Nephron (organoid): Measurements from ENCODE around the gene MGMT.

Source experiments
- H3K27ac Mint-ChIP-seq, 3 experiments: 2 replicates each; pipeline ENCODE4 v1.8.0; 2020; ENCODE audit warnings: mixed read lengths in 3 of 3, mild to moderate bottlenecking in 2 of 3, moderate library complexity in 1 of 3
- H3K27me3 Mint-ChIP-seq: 2 replicates; pipeline ENCODE4 v1.8.0; 2021; ENCODE audit warnings: low read depth, mild to moderate bottlenecking, moderate library complexity, mixed read lengths
- H3K36me3 Mint-ChIP-seq: 2 replicates; pipeline ENCODE4 v1.8.0; 2020; ENCODE audit warnings: low read depth, mixed read lengths
- H3K4me1 Mint-ChIP-seq: 2 replicates; pipeline ENCODE4 v1.8.0; 2020; ENCODE audit warnings: mixed read lengths
- H3K4me3 Mint-ChIP-seq, 3 experiments: 2 replicates each; pipeline ENCODE4 v1.8.0; 2020; ENCODE audit warnings: mild to moderate bottlenecking in 3 of 3, mixed read lengths in 3 of 3, moderate library complexity in 2 of 3
- H3K9me3 Mint-ChIP-seq: 2 replicates; pipeline ENCODE4 v1.8.0; 2020; ENCODE audit warnings: mixed read lengths
- CTCF ChIP-seq, 3 experiments: fragments of 200-600 bp; sonication (generic); IDR thresholded peaks; one replicate each; pipeline ENCODE4 v1.5.0; 2021; ENCODE audit warnings: antibody characterized with exemption in 3 of 3; ENCODE audit not compliant: unreplicated experiment in 3 of 3

Gene MGMT

GRCh38 chr10:129772468-129773358 lies 305.7 kb downstream of the MGMT start:
- Mint-ChIP-seq H3K4me3 (no peak overlapping the region), H3K36me3 (peaks cover 12% of the 10 kb centered on the region), H3K27ac (no peak overlapping the region), H3K4me1 (no peaks in the 10 kb centered on the region), H3K9me3 (no peaks in the 10 kb centered on the region), H3K27me3 (peaks cover 5% of the 10 kb centered on the region)
- TF ChIP-seq CTCF (IDR thresholded peaks at IDR 0.05; ENCODE audit: unreplicated experiment in 3 of 3): no peak

GRCh38 chr10:129773359-129773990 lies 306.4 kb downstream of the MGMT start:
- Mint-ChIP-seq H3K4me1 (no peaks in the 10 kb centered on the region), H3K27me3 (peaks cover 5% of the 10 kb centered on the region), H3K36me3 (peaks cover 12% of the 10 kb centered on the region), H3K9me3 (no peaks in the 10 kb centered on the region), H3K27ac (no peak overlapping the region), H3K4me3 (no peak overlapping the region)
- no peak for TF ChIP-seq CTCF (IDR thresholded peaks at IDR 0.05; ENCODE audit: unreplicated experiment in 3 of 3)

- peaks cover 5% of the 10 kb centered on the region for H3K27me3 Mint-ChIP-seq
- H3K9me3 Mint-ChIP-seq: no peaks in the 10 kb centered on the region
- H3K4me1 Mint-ChIP-seq: no peaks in the 10 kb centered on the region
- TF ChIP-seq CTCF (IDR thresholded peaks at IDR 0.05; ENCODE audit: unreplicated experiment in 3 of 3): no peak
- no peak overlapping the region for H3K27ac Mint-ChIP-seq
- H3K36me3 Mint-ChIP-seq: peaks cover 11% of the 10 kb centered on the region
- H3K4me3 Mint-ChIP-seq: no peak overlapping the region
These were observed 307.2 kb downstream of the MGMT start for GRCh38 chr10:129774082-129774735.

- no peak overlapping the region for H3K4me3 Mint-ChIP-seq
- H3K27ac Mint-ChIP-seq: no peak overlapping the region
- H3K36me3 Mint-ChIP-seq: peaks cover 7% of the 10 kb centered on the region
- no peak for TF ChIP-seq CTCF (IDR thresholded peaks at IDR 0.05; ENCODE audit: unreplicated experiment in 3 of 3)
- H3K27me3 Mint-ChIP-seq: peaks cover 5% of the 10 kb centered on the region
- H3K9me3 Mint-ChIP-seq: no peaks in the 10 kb centered on the region
- H3K4me1 Mint-ChIP-seq: no peaks in the 10 kb centered on the region
These were observed 307.8 kb downstream of the MGMT start for GRCh38 chr10:129774736-129775401.

GRCh38 chr10:129775681-129776080 lies 308.6 kb downstream of the MGMT start:
- Mint-ChIP-seq H3K4me1 (no peaks in the 10 kb centered on the region), H3K4me3 (no peak overlapping the region), H3K9me3 (no peaks in the 10 kb centered on the region), H3K36me3 (peaks cover 7% of the 10 kb centered on the region), H3K27me3 (peaks cover 5% of the 10 kb centered on the region), H3K27ac (no peak overlapping the region)
- no peak for TF ChIP-seq CTCF (IDR thresholded peaks at IDR 0.05; ENCODE audit: unreplicated experiment in 3 of 3)
